OCI-LY3 (cell line): ENCODE data around the gene FSTL3.

Experiments used
- CTCF ChIP-seq: fragments of 200-600, 300-600 bp; sonication (generic); IDR thresholded peaks from 2 replicates; pipeline ENCODE4 v1.5.1; 2014; ENCODE audit warnings: antibody characterized with exemption, low read length, low read depth
- EZH2phosphoT487 ChIP-seq: fragments of 200-600 bp; shearing (Covaris generic); IDR thresholded peaks from 2 replicates; pipeline ENCODE4 v1.6.1; 2018; ENCODE audit warnings: antibody characterized with exemption, mixed run types, low read depth

GRCh38 chr19:642767-643727 lies 33.1 kb upstream of the FSTL3 start:
- no peak for TF ChIP-seq CTCF
- TF ChIP-seq EZH2phosphoT487, result no peak
